Glomerular endothelial cell (primary cell): ENCODE results near the gene TMEM37. TPM values are rescaled to one million over a fixed set of nuclear protein-coding genes. Genes with fewer than 3 reads are reported as not detected.

Source experiments
- DNase-seq: peaks from one replicate; pipeline ENCODE4 v3.0.0-alpha.2; 2011; ENCODE audit warnings: low read depth, low spot score; ENCODE audit errors: extremely low read depth
- total RNA-seq: library from RNA; depleted of rRNA; stranded (reverse); fragments of >200 nt; gene quantifications from 2 replicates; pipeline ENCODE4 v1.2.3, GENCODE V29; 2015

Gene TMEM37
- total RNA-seq, 1 donor from 2014 or later = 2.2 TPM

DNA sequence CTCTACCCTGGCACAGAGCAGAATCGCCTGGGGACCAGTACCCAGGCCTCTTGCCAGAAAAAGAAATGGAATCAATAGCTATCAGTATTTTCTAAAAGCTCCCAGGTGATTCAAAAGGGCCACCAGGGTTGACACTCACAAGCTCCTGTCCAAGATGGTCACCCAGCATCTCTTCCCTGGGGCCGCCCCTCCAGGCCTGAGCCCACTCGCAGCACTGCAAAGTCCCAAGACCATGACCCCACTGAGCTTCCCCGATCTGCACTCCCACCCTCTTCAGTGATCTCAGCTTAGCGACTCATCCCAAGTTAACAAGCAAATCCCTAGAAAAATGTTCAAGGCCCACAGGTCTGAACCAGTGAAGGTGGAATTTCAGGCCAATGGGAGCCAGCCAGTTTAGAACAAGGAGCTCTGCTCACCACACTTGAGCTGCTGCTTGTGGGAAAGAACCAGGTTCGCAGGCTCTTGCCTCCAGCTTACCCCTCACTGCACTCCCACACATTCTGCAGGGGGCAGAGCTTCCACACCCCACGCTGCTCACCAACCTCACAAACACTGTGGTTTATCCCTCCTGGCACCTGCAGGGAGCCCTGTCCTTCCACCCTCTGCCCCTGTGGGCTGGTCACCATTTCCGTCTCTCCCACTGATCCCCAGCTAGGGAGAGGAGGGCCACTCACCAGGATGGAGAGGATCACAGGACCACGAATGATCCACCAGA lies 19.8 kb downstream of the TMEM37 start:
- no peak for DNase-seq

DNA sequence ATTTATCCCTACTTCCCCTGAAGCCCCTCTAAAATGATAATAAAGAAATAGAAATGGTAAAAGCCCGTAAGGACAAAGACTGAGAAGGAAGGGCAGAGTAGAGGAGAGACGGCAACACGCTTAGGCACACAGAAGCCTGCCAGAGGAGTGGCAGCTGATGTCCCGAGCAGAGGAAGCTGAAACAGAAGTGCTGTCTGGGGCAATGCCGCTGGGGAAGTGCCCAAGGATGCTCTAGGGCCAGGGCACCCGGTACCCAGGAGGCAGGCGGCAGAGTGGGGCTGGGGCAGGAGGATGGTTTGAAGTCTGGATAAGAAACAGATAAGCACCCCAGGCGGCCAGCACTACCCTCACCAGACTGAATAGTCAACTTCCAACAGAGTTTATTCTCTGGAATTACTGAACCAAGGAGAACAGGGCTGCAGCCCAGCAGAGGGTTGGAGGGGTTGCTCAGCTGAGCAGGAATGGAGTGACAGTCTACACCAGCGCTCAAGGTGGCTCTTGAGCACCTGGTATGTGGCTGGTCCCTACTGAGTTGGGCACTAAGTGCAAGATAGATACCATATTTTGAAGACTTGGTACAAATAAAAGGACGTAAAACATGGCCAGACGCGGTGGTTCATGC lies 22.4 kb downstream of the TMEM37 start:
- DNase-seq = no peak

DNA sequence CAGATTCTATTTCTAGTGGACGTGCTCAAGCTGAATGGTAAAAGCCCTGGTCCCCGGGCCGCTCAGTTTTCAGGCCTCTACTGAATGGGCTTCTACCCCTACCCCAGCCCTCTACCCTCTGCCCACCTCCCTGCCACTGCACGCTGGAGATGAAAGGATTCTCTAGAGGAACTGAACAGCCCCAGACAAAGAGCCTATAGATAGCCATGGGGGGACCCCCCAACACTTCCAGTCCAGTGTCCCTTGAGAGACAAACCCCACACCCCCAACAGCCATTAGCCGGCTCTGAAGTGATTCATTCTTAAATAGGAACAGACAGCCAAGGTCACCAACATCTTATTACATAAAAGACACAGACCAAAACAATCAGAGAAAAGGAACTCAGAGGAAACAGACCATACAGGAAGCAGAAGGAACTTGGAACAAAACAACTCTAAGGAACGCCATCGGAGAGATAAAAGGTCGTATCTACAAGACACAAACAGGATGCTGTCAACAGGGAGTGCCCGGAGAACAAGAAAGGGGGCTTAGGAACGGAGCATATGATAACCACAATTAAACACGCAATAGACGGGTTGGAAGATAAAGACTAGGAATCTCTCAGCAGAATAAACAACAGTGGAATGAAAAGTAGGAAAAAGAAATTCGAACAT lies 23.5 kb downstream of the TMEM37 start:
- DNase-seq = peak; percentile 62

DNA sequence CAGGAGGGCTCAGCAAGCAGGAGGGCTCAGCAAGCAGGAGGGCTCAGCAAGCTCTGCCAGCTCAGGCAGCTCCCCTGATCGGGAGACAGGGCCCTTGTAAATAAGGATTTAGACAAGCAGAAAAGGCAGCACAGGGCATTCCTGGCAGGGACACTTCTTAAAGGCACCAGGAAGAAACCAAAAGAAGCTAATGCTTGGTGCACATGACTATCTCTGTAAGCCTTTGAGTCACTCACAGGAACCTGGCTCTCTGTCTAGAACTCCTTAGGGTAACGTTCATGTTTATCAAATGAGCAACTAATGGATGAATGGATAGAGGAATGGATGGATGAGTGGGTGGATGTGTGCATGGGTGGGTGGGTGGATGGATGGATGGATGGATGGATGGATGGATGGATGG lies 28.4 kb downstream of the TMEM37 start:
- DNase-seq = no peak

DNA sequence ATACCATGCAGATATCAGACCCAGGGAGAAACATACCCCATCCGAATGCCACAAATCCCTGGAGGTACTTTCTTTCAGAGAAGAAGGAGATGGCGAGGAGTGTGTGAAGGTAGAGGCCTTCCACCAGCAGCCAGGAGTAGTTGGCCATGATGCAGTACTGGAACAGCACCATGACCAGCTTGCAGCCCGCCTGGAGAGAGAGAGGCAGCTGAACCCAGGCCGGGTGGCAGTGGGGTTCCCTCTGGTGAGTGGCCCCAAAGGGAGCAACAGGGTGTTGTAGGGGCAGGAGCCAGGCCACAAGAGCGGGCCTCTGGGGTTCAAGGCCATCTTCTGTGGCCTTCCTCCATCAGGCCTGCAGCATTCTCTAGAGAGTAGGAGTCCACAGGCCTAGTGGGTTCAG lies 30.2 kb downstream of the TMEM37 start:
- no peak for DNase-seq

DNA sequence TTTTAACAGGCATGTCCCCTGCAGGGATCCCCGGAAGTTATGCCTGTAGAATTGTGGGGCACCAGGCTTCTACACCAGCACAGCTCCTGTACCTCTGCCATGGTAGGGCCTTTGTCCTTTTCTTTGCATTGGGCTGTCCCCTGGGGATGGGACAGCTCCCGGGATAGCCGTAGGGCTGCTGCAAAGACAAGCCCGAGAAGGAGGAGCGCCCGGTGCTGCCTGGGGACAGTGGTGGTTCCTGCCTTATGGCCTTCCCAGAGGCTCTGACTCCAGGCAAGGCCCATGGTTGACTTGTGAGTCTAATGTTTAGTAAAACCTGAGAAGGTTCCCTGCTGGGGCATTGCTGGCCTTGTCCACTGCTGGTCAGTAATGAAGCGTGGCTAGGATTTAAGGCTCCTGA lies 30.9 kb downstream of the TMEM37 start:
- no peak for DNase-seq

DNA sequence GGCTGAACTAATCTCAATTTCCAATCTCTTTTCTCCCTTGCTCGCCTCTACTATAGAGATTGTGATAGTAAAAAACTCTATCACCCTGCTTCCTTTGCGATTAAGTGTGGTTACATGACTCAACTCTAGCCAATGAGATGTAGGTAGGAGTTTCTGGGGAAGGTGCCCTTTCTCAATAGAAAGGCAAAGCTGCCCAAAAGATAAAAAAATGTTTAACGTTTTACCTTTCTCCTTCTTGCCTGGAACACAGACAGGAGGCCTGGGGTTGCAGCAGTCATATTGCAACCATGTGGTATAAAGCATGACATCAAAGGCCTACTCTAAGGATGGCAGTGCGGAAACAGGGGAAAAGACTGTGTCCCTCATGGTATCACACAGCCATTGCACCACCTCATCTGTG lies 31.5 kb downstream of the TMEM37 start:
- DNase-seq = no peak

DNA sequence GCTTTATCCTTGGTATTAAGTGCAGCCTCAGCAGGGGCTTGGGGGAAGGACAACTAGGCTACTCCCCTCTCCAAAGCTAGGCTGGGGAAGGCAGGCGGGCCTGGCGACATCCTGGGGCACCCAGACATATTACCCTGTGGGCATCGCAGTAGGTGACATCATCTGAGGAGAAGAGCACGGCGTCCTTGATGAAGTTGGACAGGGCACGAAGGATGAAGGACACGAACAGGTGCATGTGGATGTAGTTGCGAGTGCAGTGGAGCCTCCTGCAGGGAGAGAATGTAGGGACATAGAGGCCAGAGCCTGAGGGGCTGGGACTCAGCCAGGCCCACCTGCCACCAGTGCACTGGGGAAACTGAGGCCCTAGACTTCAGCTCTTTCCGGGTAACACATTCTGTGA lies 32.3 kb downstream of the TMEM37 start:
- no peak for DNase-seq

DNA sequence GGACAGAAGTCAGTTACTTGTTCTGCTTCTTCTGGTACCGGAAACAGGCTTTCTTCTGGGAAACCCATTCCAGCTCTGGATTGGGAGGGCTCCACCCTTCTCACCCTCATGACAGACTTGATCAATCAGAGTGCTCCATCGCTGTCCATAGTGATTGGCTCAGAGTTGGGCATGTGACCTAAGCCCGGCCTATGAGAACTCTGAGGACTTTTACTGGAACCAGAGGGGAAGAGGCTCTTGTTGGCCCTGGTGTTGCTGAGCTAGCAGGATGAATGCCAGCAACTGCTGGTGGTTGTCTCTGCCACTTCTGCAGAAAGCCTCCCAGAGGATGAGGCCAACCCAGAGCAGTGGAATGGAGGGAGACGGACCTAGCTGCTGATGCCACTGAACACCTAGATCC lies 33.3 kb downstream of the TMEM37 start:
- DNase-seq = no peak

DNA sequence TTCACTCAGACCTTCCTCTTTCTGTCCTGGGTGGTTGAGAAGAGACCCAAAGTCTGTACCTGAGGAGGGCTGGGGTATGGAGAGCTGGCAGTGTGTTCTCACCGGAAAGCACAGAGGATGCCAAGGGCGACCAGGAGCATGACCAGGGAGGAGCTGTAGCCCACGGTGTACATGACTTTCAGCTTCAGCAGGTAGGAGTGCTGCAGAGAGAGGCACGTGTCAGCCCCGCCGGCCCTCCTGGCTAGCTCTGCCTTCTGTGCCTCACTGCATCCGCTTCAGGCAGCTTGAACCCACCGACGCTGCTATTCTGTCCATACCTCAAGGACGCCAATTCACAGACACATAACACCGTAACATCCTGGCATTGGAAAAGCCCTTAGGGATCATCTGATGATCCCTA lies 34.0 kb downstream of the TMEM37 start:
- no peak for DNase-seq

DNA sequence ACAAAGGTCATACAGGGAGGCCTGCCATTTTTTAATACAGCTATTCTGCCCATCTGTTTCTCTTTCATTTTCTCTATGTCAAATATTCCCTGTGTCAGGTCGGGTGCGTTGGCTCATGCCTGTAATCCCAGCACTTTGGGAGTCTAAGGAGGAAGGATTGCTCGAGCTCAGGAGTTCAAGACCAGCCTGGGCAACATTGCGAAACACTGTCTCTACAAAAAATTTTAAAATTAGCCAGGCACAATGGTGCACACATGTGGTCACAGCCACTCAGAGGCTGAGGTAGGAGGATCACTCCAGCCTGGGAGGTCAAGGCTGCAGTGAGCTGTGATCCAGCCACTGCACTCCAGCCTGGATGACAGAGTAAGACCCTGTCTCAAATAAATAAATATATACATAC lies 34.7 kb downstream of the TMEM37 start:
- no peak for DNase-seq

DNA sequence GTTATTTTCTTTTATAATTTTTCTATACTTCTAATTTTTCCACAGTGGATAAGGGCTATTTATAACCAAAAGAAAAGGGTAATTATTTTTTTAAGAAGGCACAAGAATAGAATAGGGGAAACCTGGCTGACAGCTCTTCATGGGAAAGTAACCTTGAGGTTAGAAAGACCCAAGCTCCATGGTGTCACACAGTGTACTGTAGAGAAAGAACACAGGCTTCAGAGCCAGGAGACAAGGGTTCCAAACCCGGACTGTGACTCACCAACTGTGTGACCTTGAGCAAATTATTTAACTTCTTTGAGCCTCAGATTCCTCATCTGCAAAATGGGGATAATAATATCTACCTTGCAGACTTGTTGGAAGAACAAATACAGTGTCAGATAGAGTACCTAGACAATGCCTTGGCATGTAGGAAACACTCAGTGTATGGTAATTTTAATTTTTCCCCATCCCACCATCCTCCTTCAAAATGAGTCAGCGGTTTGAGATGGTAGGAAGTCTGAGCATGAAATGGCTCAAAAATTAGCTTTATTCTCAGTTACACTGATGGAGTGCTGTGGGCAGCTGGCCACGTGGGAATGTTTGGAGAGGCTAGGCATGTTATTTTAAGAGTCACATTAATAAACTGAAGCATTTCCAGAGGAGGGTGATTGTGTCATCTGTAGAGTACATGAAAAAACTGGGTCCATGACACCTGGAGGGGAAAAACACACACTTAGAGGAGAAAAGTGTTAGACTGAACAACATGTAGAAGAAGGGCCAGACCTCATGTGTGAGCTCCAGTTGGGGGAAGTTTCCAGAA lies 36.7 kb downstream of the TMEM37 start:
- no peak for DNase-seq

DNA sequence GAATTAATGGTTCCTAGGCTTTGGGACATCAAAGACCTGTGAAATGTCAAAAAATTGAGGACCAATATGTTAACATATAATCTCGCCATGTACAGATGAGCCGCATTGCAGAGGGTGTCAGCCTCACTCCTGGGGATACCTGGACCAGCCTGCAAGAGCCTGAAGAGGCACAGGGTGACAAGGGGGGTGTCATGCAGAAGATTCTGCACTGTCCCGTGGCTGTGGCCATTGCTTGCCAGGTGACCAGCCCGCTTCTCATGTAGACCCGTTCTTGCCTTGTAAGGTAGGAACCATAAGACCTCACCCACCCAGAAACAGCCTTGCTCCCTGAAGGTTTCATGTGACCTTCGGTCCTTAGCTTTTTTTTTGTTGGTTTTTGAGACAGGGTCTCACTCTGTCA lies 37.5 kb downstream of the TMEM37 start:
- no peak for DNase-seq

DNA sequence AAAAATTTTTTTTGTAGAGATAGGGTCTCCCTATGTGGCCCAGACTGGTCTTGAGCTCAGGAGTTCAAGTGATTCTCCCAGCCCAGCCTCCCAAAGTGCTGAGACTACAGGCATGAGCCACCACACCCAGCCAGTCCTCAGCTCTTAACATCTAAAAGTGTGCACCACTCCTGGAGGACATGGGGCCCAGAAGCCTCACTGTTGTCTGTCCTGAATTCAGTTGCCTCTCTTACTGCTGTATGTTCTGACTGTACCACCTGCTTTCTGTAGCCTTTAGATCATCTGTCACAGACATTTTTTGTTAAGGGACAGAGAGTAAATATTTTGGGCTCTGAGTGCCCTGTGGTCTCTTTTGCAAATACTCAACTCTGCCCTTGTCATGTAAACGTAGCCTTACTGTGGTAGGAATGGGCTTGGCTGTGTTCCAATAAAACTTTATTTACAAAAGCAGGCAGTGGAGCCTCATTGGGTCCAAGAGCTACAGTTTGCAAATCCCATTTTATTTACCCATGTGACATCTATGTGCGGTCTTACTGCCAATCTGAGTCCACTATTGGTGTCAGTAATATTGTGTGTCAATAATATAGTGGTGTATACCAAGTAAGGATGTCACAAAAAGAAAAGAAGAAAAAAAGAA lies 38.1 kb downstream of the TMEM37 start:
- DNase-seq = no peak

DNA sequence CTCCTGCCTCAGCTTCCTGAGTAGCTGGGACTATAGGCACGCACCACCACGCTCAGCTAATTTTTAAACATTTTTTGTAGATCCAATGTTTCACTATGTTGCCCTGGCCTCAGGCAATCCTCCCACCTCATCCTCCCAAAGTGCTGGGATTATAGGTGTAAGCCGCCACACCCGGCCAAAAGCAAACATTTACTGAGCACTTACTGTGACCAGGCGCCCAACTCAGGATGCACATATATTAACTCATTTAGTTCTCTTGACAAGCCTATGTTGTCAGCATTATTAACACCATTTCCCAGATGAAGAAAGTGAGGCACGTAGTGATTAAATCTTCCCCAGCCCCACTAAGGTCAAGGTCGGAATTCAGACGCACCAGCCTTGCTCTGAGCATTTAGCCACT lies 41.1 kb downstream of the TMEM37 start:
- DNase-seq = no peak

DNA sequence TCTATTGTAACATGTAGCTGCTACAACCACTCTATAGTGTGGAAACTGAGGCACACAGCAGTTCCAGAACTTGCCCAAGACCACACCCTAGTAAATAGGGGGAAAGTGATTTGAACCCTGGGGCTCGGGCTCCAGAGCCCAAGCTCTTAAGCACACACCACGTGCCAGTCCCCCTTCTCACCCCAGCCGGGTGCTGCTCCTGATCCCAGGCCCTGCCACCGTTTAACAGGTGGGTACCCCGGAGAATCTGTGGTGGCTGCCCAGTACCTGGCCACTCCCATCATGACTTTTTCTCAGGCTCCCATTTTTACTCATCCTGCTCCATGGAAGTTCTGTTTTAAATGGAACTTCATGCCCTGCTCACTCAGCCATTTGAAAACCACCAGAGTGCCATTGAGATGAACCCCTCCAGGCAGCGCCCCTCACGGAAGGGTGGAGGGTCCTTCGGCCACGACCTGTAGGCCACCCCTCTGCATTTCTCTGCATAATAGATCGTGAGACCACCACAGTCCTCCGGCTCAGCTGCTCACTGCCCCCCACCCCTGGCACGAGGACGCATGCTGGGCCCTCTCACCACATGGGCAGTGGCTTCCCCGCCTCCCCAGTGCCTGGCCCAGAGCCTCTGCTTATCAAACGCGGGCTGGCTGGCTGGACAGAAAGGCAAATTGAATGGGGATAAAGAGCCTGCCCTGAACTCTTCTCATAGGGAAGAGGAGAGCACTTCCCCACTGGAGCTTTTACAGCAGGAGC lies 42.1 kb downstream of the TMEM37 start:
- no peak for DNase-seq

DNA sequence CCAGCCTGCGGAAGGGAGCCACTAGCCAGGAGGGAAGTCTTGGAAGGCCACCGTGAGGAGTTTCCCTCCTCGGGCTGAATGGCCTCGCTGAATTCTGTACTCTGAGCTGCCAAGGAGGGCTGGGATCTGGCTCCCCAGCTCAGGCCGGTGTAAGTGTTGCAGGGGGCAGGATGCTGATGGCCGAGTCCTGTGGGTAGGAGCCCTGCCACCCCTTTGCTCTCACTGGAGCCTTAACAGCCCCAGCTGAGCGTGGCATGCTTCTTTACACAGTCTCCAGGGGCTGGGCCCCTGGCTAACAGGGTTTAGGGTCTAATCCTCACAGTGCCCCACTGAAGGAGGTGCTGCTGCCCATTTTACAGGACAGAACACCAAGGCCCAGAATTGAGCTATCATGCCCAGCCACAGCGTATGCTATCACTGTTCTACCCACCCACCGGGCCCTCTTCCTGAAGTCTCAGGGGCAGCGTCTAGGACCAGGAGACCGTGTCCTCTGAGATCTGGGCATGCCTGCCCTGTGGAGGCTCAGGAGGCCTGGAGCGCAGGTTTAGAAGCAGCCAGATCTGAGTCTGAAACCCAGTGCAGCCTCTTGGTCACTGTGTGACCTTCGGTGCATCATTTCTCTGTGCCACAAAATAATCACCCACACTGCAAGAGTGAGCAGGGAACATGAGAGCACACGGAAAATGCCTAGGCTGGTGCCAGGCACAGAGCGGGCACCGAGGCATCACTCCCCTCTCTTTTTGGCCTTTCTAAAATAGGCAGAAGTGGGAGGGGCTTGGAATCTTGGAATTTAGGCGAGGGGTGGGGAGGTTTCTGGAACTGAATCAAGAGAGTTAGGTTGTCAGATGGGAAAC lies 42.9 kb downstream of the TMEM37 start:
- DNase-seq = no peak

DNA sequence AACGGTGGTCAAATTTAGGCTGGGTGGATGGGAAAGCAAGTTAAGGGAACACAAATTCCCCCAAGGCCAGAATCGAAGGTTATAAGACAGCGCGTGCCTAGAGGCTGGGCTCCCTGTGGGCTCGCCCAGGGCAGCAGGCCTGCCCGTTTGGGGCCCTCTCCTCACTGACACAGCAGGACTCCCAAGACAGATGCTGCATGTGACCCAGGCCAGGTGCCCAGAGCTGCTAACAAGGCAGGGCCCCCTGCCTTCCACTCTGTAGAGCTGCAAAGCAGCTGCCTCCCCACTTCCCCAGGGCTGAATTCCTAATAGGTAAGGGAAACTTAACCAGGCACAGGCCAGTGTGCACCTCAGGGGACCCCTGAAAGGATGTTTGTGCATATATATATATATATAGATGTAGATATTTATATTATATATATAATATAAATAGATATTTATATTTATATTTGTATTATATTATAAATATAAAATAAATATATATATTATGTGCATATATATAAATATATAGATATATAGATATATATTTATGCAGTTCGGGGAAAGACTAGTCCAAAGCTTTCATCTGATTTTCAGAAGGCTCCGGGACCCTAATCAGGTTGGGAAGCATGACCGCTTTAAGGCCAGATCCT lies 43.7 kb downstream of the TMEM37 start:
- no peak for DNase-seq

DNA sequence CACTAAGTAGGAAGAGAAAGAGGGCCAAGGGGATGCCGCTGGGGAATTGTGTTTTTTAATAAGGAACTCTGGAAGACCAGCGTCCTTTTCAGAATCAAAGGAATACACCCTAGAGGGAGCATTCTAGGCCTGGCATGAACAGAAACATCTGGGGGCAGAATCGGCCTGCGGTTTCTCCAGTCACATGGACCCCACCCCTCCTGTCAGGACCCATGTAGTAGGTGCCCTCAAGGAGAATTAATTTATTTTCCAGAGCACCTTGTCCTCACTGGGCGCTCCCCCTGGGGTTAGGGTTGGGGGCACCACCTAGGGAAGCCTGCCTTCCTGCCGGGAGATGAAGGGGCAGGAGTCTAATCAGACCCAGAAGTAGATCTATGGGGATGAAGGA lies 44.2 kb downstream of the TMEM37 start:
- no peak for DNase-seq
